Measurements from ENCODE around the gene MLLT6.

DNA sequence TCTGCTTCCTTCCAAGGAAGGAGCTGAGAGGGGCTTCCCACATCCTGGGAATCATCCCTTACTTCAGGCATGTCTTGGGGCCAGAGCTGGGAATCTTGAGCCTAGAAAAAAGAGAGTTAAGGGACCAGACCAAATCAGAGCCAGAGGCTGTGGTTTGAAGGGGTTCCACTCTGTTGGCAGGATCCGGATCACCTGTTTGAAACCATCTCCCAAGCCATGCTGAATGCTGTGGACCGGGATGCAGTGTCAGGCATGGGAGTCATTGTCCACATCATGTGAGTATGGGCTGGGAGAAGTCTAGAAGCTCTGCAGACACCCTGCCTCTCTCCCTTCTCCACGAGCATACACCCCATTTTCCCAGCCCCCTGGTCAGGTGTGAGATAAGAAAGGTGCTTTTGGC, 57.2 kb downstream of the MLLT6 start:
- TF ChIP-seq, protein P1, sequence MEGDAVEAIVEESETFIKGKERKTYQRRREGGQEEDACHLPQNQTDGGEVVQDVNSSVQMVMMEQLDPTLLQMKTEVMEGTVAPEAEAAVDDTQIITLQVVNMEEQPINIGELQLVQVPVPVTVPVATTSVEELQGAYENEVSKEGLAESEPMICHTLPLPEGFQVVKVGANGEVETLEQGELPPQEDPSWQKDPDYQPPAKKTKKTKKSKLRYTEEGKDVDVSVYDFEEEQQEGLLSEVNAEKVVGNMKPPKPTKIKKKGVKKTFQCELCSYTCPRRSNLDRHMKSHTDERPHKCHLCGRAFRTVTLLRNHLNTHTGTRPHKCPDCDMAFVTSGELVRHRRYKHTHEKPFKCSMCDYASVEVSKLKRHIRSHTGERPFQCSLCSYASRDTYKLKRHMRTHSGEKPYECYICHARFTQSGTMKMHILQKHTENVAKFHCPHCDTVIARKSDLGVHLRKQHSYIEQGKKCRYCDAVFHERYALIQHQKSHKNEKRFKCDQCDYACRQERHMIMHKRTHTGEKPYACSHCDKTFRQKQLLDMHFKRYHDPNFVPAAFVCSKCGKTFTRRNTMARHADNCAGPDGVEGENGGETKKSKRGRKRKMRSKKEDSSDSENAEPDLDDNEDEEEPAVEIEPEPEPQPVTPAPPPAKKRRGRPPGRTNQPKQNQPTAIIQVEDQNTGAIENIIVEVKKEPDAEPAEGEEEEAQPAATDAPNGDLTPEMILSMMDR (IDR thresholded peaks at IDR 0.05) = no peak
- TF ChIP-seq EP300 (IDR thresholded peaks at IDR 0.05) (no peak), POLR2A (IDR thresholded peaks at IDR 0.05) (no peak)

All from ovary (tissue), 3 donors.